GM19025 (cell line): Measurements from ENCODE around the gene IQSEC1.
"Not testable (repeated sequence)": the region's sequence is repeated elsewhere in the genome, so short reads cannot be mapped to it uniquely, and the experiment has no call there.

Experiments used
- ATAC-seq: cut with Tn5 transposase; IDR thresholded peaks from one replicate; pipeline ENCODE4 v1.9.1; 2021; ENCODE audit warnings: mild to moderate bottlenecking, low read depth, moderate library complexity; ENCODE audit not compliant: unreplicated experiment

The IQSEC1 gene

GRCh38 chr3:12866836-12867235 lies 206.4 kb downstream of the IQSEC1 start:
- no peak for ATAC-seq

DNA sequence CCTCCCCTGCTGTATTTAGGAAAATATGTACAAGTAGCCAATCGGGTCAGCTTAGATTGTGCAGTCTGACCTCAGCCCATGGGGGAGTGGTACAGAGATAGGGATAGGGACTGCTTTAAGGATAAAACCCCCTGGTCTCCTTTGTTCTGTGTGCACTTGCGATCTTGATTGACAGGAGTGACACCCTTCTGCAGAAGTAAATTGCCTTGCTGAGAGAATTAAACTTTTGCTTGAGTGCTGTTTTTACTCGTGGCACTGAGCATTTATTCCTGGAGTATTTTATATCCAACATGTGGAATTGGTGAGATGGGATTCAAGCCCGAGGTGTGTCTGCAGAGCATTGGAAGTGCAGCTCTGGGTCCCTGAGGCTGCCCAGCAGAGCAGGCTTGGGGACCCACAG lies 208.0 kb downstream of the IQSEC1 start:
- no peak for ATAC-seq

DNA sequence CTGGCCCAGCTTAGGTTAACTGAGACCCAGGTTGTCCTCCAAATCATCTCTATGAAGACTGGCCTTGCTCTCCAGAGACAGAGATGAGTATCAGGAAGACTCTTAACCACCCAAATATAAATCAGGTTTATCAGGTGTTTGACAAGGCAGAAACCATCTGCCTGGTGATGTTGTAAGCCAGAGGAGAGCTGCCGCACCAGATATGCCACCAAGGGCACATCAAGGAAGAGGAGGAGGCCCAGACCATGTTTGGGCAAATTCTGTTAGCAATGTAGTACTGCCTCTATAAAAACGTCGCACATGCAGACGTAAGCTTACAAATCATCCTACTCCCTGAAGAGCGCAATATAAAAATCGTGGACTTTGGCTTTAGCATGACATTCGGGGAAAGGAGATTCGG lies 210.8 kb downstream of the IQSEC1 start:
- no peak for ATAC-seq

- ATAC-seq, result no peak
Measured at GRCh38 chr3:12861611-12862010, 211.6 kb downstream of the IQSEC1 start.

- ATAC-seq, result no peak
Measured at GRCh38 chr3:12859840-12860239, 213.4 kb downstream of the IQSEC1 start.

DNA sequence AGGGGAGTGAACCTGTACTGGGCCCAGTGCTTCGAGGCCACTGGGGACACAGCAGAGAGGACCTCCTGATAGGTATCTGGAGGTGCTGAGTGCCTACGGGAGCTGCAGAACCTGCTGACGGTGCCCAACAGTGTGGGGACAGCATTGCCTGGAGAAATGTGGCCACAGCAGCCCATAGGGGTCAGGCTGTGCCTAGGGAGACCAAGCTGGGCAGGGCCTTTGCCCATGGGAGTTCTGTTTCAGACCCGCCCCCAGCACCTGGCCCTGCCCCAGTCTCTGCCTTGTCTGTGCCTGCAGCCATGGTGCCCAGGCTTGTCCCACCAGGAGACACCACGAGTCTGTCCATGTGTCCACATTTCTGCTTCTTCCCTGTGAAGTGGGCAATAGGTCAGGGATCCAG lies 216.6 kb downstream of the IQSEC1 start:
- no peak for ATAC-seq

- ATAC-seq, result no peak
Measured at GRCh38 chr3:12854565-12854964, 218.7 kb downstream of the IQSEC1 start.

- ATAC-seq, result not testable (repeated sequence)
Measured at GRCh38 chr3:12853847-12854246, 219.4 kb downstream of the IQSEC1 start.

DNA sequence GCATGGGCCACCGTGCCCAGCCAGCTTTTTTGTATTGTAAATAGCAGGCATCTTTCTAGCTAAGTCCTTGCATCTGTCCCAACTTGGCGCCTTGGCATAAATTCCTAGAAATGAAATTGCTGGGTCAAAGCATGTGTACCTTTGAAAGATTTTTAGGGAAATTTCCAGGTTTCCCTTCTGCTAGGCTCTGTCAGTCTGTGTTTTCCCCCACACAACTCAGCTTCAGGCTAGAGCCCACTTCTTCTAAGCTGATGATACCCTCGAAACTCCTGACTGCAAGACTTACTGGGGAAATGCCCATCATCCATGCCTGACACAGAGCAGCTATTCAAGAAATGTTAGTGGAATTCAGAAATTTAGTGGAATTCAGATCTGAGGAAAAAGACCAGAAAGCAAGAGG lies 221.0 kb downstream of the IQSEC1 start:
- ATAC-seq, result no peak
